Measurements from ENCODE around the gene THEM5. TPM values are rescaled to one million over a fixed set of nuclear protein-coding genes. Genes with fewer than 3 reads are reported as not detected.

The THEM5 gene
- total RNA-seq, 2 donors from 2014 or later, result not detected

DNA sequence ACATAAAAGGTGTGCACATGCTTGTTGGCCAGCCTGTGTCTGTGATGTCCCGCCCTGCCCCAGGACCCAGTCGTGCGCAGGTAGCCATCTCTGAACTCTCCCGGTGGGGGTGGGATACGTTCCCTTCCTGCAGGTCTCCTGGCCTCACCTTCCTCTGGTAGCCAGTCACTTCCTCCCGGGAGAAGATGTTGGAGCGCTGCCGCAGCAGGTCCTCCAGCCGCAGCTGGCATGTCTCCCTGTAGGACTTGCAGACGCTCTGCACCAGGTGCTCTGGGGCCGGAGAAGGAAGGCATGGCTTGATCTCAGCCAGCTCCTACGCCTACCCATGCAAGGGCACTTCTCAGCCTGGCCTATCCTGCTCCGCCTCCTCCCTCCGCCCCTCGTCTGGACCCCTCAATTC is 39.1 kb downstream of the THEM5 start:
- ATAC-seq (replicated peaks), result no peak
- no peaks in the 10 kb centered on the region for H3K9me3 Mint-ChIP-seq
- H3K4me1 Mint-ChIP-seq, result peaks cover 50% of the 10 kb centered on the region
- peak overlapping the region; percentile 93 for H3K27ac Mint-ChIP-seq
- peaks cover 100% of the 10 kb centered on the region for H3K36me3 Mint-ChIP-seq (ENCODE audit: low read depth)
- H3K4me3 Mint-ChIP-seq, result peak overlapping the region; percentile 28
- no peaks in the 10 kb centered on the region for H3K27me3 Mint-ChIP-seq

DNA sequence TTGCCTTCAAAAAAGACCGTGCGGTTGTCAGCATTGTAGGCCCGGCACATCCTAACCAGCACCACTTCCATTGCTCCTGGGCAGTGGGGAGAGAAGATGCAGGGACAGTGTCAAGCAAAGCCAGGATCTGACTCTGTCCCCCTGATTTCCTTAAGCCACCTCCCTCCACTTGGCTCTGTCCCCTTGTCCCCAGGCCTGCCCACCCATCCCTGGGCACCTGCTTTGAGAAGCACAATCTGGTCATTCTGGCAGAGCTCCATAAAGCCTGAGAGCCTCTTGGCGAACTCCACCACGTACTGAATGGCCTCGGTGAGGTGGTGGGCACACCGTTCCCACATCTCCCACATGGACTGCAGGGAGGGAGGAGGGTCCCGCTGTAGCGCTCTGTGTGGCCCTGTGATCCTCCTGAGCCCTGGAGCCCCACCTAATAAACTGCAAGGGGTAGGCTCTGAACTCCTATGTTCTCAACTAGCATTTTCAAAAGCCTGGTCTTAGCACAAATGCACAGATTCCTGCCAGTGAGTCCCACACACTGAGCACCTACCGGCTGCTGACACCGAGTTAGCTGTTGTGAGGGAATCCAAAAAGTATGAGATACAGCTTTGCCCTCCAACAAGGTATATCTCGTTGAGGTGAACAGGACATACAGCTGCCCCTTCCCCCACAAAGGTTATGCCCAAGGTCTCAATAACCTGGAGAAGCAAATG is 40.1 kb downstream of the THEM5 start:
- ATAC-seq (replicated peaks), result no peak
- Mint-ChIP-seq H3K27me3 (no peaks in the 10 kb centered on the region), H3K27ac (peak overlapping the region; percentile 93), H3K4me3 (no peak overlapping the region), H3K36me3 (ENCODE audit: low read depth) (peaks cover 100% of the 10 kb centered on the region), H3K9me3 (no peaks in the 10 kb centered on the region), H3K4me1 (peaks cover 42% of the 10 kb centered on the region)

DNA sequence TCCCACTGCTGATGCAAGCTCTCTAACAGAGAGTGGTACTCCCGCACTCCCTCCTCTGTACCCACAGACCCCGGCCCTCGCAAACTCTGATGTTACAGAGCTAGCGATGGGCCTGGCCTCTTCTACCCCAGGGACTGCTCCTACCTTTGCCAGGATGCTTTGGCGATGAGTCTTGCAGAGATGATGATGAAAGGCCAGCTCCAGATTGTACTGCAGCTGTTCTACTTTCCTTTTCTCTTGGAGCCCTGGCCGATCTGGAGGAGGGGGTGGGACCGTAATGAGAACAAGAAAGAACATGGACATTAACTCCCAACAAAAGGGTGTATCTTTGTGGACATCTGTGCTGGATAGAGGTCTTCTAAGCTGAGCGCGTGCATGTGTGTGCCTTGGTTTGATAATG is 42.3 kb downstream of the THEM5 start:
- Mint-ChIP-seq H3K27ac (peak overlapping the region; percentile 23), H3K9me3 (no peaks in the 10 kb centered on the region), H3K36me3 (ENCODE audit: low read depth) (peaks cover 100% of the 10 kb centered on the region), H3K27me3 (no peaks in the 10 kb centered on the region), H3K4me3 (no peak overlapping the region), H3K4me1 (peaks cover 38% of the 10 kb centered on the region)
- no peak for ATAC-seq (replicated peaks)

DNA sequence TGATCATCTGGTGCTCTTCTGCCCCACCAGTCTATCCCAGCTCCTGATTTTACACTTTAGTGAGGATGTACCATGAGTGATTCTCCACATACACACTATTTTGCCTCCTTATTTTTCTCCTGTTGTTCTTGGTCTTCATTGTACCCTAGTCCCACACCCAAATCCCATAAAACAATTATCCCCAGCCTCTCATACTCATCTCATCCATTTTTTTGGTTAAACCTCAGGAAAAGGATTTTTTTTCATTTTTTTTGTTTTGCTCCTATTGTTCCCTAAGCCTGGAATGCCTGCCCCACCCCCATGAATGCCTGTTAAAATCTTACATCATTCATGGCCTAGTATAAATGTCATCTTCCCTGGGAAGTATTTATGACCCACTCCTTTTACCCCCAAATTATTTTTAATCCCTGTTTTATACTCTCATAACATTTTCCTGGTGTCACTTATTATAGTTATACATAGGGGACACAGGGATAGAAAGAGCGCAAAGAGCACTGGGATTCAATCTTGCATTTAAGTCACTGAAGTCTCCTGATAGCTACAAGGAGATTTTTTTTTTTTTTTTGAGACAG is 43.4 kb downstream of the THEM5 start:
- H3K27me3 Mint-ChIP-seq, result no peaks in the 10 kb centered on the region
- H3K9me3 Mint-ChIP-seq, result no peaks in the 10 kb centered on the region
- no peak for ATAC-seq (replicated peaks)
- H3K36me3 Mint-ChIP-seq (ENCODE audit: low read depth), result peaks cover 89% of the 10 kb centered on the region
- peak overlapping the region; percentile 72 for H3K27ac Mint-ChIP-seq
- peaks cover 28% of the 10 kb centered on the region for H3K4me1 Mint-ChIP-seq
- no peak overlapping the region for H3K4me3 Mint-ChIP-seq

DNA sequence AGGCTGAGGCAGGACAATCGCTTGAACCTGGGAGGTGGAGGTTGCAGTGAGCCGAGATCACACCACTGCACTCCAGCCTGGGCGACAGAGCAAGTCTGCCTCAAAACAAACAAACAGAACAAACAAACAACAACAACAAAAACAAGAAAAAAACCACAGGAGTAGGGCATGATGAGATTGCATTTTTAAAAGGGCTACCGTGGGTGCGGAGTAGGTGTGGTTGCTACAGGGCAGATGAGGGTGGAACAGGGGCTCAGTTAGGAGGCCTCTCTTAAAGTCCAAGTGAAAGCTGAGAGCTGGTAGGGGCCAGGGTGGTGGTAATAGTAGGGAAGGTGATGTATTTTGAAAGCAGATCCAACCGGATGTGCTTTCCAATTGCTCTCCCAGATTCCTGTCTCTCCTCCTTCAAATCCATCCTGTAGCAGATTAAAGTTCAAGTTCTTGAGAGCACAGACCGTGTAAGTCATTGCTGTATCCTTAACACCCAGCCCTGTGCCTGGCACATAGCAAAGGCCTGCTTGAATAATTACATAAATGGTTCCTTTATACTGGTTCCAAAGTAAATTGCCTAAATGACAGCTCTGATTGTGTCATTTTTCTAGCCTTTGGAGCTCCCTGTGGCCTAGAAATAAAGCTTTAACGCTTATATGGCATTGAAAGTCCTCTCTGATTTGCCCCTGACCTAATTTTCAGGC is 44.1 kb downstream of the THEM5 start:
- H3K27ac Mint-ChIP-seq, result peak overlapping the region; percentile 72
- H3K27me3 Mint-ChIP-seq, result no peaks in the 10 kb centered on the region
- H3K4me3 Mint-ChIP-seq, result no peak overlapping the region
- ATAC-seq (replicated peaks), result no peak
- peaks cover 25% of the 10 kb centered on the region for H3K4me1 Mint-ChIP-seq
- peaks cover 83% of the 10 kb centered on the region for H3K36me3 Mint-ChIP-seq (ENCODE audit: low read depth)
- H3K9me3 Mint-ChIP-seq, result no peaks in the 10 kb centered on the region

DNA sequence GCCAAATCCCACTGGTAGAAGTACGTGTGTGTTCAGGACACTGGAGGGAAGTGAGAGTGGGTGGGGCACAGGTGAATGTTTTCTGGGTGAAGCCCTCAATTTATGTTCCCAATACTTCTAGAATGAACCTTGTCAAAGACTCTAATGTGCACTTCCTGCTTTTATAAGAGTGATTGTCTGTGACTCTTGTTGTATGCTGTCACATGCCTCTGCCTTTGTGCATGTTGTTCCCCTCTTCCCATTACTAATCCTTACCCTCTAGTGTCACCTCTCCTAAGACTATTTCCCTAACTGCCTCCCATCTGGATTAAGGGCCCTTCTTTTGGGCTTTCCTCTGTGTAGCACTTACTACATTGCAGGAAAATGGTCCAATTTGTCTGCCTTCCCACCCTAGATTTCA is 45.7 kb downstream of the THEM5 start:
- Mint-ChIP-seq H3K36me3 (ENCODE audit: low read depth) (peaks cover 66% of the 10 kb centered on the region), H3K27ac (peak overlapping the region; percentile 72), H3K9me3 (no peaks in the 10 kb centered on the region), H3K27me3 (no peaks in the 10 kb centered on the region), H3K4me1 (peaks cover 24% of the 10 kb centered on the region), H3K4me3 (no peak overlapping the region)
- ATAC-seq (replicated peaks), result no peak

DNA sequence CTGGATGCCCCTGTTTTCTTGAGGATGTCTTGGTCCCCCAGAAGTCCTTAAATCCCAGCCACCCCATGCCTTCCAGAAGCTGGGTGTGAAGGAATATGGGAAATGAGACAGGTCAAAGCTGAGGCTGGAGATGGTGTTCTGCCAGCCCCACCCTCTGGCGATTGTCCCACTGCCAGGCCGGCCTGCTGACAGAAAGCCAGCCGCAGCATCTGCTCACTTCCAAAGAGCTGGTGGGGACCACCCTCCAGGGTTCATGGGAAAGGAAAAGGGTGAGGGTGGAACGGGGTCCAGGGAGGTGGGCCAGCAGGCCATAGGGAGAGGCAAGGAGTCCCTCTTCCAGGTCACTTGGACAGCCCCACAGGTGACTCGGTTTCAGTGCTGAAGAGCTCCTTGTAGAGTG is 46.4 kb downstream of the THEM5 start:
- Mint-ChIP-seq H3K4me1 (peaks cover 22% of the 10 kb centered on the region), H3K9me3 (no peaks in the 10 kb centered on the region), H3K27ac (peak overlapping the region; percentile 72), H3K4me3 (no peak overlapping the region), H3K36me3 (ENCODE audit: low read depth) (peaks cover 60% of the 10 kb centered on the region), H3K27me3 (no peaks in the 10 kb centered on the region)
- ATAC-seq (replicated peaks), result no peak

DNA sequence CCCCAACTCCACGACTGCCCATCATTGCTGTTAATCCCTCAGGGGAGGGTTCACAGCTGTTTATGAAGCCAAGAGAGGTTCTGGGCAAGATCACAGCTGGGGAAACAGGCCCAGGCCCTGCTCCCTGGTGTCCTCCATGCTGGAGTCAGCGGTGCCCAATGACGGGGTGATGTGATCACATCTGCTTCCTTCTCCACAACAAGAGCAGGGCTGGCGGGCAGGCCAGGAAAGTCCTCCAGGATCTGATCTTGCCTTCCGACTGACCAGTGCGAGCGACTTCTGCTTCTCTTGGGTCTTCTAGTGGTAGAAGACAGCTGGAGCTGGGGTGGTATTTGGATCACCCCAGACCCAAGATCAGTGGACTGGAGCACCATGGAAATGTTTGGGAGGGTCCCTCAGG is 47.3 kb downstream of the THEM5 start:
- Mint-ChIP-seq H3K36me3 (ENCODE audit: low read depth) (peaks cover 50% of the 10 kb centered on the region), H3K4me1 (peaks cover 18% of the 10 kb centered on the region), H3K9me3 (no peaks in the 10 kb centered on the region), H3K27me3 (no peaks in the 10 kb centered on the region), H3K4me3 (no peak overlapping the region), H3K27ac (peak overlapping the region; percentile 54)
- ATAC-seq (replicated peaks), result no peak

DNA sequence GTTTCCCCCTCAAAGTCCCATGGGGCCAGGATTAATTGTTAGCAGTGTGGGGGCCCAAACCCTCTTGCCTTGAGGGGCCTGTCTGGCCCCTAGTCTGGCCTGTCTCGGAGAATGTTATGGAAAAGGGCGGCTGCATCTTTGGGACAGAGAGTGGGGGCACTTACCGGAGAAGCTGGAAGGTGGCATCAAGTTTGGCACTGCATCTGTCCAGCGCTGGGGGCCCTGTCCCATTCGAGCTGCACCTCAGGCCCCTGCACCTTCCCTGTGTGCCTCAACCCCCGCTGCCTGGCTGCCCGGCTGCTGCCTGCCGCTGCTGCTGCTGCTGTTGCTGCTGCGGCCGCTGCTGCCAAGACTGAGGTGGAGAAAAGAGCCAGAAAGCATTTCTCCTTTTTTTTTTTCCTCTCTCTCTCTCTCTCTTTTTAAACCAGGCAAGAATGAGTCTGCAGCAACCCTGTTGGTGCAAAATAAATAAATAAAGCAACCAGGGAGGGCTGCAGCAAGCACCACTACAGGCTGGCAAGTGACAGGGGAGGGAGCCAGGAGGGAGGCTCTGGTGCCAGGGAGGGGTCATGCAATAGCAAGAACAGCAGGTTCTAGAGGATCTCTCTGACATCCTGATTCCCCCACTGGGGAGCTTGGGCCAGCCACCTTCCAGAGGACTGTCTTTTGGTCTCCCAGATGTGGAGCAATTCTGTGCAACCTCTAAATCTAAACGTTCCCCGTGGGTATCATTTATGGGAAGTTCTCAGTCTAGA is 48.3 kb downstream of the THEM5 start, which contains the start of gene LINGO4:
TSS of gene LINGO4 (minus strand) at position 354 of the 755 bp plus-strand sequence. CDS start 2,715 bp downstream, outside the sequence.
- H3K9me3 Mint-ChIP-seq, result no peaks in the 10 kb centered on the region
- H3K4me1 Mint-ChIP-seq, result peaks cover 23% of the 10 kb centered on the region
- no peaks in the 10 kb centered on the region for H3K27me3 Mint-ChIP-seq
- ATAC-seq (replicated peaks), result peak; percentile 25
- H3K36me3 Mint-ChIP-seq (ENCODE audit: low read depth), result peaks cover 41% of the 10 kb centered on the region
- no peak within 1 kb of the TSS for H3K4me3 Mint-ChIP-seq
- H3K27ac Mint-ChIP-seq, result peak within 1 kb of the TSS; percentile 79

DNA sequence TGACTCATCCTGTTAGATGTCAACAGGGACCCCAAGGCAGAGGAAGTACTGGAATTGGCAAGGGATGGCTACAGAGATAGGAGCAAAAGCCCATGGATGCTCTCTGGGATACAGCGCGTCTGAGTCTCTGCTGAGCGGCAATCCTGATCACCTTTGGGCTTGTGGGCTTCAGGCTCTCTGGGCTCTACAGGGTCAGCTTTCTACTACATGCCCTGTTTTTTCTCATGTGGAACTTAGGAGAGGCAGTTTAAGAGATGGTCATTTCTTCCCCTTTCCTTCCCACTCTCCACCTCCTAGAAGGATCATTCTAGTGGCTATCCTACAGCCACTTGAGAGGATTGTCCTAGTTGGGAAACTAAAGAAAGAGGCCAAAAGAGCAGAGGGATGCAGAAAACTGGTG is 49.6 kb downstream of the THEM5 start:
- H3K4me1 Mint-ChIP-seq, result peaks cover 27% of the 10 kb centered on the region
- H3K36me3 Mint-ChIP-seq (ENCODE audit: low read depth), result peaks cover 28% of the 10 kb centered on the region
- no peaks in the 10 kb centered on the region for H3K27me3 Mint-ChIP-seq
- H3K27ac Mint-ChIP-seq, result peak overlapping the region; percentile 79
- ATAC-seq (replicated peaks), result peak; percentile 3
- H3K9me3 Mint-ChIP-seq, result no peaks in the 10 kb centered on the region
- no peak overlapping the region for H3K4me3 Mint-ChIP-seq

DNA sequence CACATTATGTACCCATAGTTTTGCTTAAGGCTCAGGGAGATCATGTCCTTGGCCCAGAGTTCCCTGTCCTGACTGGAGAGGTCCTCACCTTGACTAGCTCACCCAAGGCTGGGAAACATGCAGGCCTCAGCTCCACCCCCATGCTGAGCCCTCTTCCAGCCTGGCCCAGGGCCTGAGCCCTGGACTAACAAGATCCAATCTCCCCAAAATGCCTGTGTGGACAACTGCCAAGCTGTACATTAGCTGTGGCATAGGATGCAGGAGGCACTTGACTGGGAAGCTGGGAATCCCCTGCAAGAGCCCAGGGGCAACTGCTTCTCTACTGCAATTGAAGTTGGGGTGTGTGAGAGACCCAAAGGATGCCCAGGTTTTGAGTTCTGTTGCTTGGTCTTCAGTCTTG is 50.3 kb downstream of the THEM5 start:
- no peak overlapping the region for H3K4me3 Mint-ChIP-seq
- H3K4me1 Mint-ChIP-seq, result peaks cover 27% of the 10 kb centered on the region
- H3K36me3 Mint-ChIP-seq (ENCODE audit: low read depth), result peaks cover 20% of the 10 kb centered on the region
- no peak for ATAC-seq (replicated peaks)
- H3K27me3 Mint-ChIP-seq, result no peaks in the 10 kb centered on the region
- H3K9me3 Mint-ChIP-seq, result no peaks in the 10 kb centered on the region
- H3K27ac Mint-ChIP-seq, result peak overlapping the region; percentile 79

DNA sequence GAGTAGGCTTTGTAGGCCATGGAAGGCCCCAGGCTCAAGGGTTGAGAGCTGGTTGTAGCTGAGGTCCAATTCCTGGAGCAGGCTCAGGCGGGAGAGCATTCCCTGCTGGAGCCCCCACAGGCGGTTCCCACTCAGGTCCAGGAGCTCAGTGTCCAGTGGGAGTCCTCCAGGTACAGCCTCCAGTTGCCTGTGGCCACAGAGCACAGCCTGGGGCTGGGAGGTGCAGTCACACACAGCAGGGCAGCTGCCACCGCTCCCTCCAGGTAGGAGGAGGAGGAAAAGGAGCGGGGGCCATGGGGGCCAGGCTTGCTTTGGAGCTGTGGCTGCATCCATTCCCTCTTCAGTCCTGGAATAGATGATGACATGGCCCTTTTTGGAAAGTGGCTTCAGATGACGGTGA is 51.1 kb downstream of the THEM5 start:
- H3K27me3 Mint-ChIP-seq, result no peaks in the 10 kb centered on the region
- no peak overlapping the region for H3K4me3 Mint-ChIP-seq
- H3K27ac Mint-ChIP-seq, result peak overlapping the region; percentile 79
- ATAC-seq (replicated peaks), result no peak
- H3K9me3 Mint-ChIP-seq, result no peaks in the 10 kb centered on the region
- peaks cover 22% of the 10 kb centered on the region for H3K4me1 Mint-ChIP-seq
- peaks cover 12% of the 10 kb centered on the region for H3K36me3 Mint-ChIP-seq (ENCODE audit: low read depth)

DNA sequence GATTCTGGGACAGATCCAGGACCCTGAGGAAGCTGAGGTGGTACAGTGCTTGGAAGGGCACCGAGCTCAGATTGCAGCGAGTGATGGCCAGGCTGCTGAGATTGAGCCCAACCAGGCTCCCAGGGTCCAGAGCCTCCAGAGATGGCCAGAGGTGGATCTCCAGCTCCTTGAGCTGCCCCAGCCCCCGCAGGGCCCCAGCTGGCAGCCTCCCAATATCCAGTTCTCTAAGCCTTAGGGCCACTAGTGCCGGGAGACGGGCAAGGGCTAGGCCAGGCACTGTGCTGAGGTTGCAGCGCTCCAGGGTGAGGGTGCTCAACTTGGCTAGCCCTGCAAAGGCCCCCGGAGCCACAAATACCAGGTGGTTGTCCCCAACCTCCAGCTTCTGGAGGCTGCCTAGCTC is 51.7 kb downstream of the THEM5 start:
- peaks cover 22% of the 10 kb centered on the region for H3K4me1 Mint-ChIP-seq
- H3K27me3 Mint-ChIP-seq, result no peaks in the 10 kb centered on the region
- no peak for ATAC-seq (replicated peaks)
- H3K9me3 Mint-ChIP-seq, result no peaks in the 10 kb centered on the region
- H3K36me3 Mint-ChIP-seq (ENCODE audit: low read depth), result peaks cover 7% of the 10 kb centered on the region
- H3K27ac Mint-ChIP-seq, result no peak overlapping the region
- no peak overlapping the region for H3K4me3 Mint-ChIP-seq

DNA sequence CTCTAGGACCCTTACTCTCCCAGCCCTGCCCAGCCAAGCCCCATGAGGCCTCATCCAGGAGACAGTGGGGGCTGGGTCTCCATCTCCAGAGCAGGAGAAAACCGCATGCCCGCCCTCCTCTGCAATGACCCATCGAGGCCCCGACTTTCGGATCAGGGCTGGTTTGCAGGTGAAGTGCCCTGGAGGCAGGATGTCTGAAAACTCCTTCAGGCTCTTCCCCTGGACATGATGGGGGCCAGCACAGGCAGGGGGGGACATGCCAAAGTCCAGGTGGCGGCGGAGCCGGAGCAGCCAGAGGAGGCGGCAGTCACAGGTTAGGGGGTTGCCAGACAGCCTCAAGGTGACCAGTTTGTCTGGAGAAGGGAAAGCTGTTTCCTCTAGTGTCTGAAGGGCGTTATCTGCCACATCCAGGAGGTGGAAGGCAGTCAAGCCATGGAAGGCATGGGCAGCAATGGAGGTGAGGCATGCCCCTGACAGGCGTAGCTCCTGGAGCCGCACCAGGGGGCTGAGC is 52.1 kb downstream of the THEM5 start:
- Mint-ChIP-seq H3K27ac (no peak overlapping the region), H3K4me1 (peaks cover 27% of the 10 kb centered on the region), H3K4me3 (no peak overlapping the region), H3K36me3 (ENCODE audit: low read depth) (peaks cover 2% of the 10 kb centered on the region), H3K27me3 (no peaks in the 10 kb centered on the region), H3K9me3 (no peaks in the 10 kb centered on the region)
- ATAC-seq (replicated peaks), result no peak

Data from activated T-helper 17 cell treated with anti-CD3 and anti-CD28 coated beads, Interleukin-2, amount 50 U/mL, for 72 hours (primary cell).